Stomach (tissue), 4 donors: ENCODE data around the gene DCDC2.
"Not testable (repeated sequence)": the region's sequence is repeated elsewhere in the genome, so short reads cannot be mapped to it uniquely, and the experiment has no call there.

Source experiments
- EP300 ChIP-seq: sonication (generic); formaldehyde crosslinking; IDR thresholded peaks from one replicate; pipeline ENCODE4 v1.6.1; 2017; ENCODE audit warnings: antibody characterized with exemption
- POLR2AphosphoS5 ChIP-seq, 3 donors: sonication (generic); formaldehyde crosslinking; IDR thresholded peaks; one replicate each; pipeline ENCODE4 v1.6.1; 2016; ENCODE audit warnings: antibody characterized with exemption in 3 of 3
- TF ChIP-seq, protein P1 (sequence below), 7 experiments: fragments of 450-650 bp in 4 of 7; fragments of 200-600 bp in 3 of 7; sonication (generic) in 3 of 7; IDR thresholded peaks; one replicate each; pipeline ENCODE4 v1.5.1; 2016 to 2019; ENCODE audit warnings: antibody characterized with exemption in 7 of 7, control low read depth in 2 of 7, mild to moderate bottlenecking in 1 of 7

- TF ChIP-seq, protein P1, sequence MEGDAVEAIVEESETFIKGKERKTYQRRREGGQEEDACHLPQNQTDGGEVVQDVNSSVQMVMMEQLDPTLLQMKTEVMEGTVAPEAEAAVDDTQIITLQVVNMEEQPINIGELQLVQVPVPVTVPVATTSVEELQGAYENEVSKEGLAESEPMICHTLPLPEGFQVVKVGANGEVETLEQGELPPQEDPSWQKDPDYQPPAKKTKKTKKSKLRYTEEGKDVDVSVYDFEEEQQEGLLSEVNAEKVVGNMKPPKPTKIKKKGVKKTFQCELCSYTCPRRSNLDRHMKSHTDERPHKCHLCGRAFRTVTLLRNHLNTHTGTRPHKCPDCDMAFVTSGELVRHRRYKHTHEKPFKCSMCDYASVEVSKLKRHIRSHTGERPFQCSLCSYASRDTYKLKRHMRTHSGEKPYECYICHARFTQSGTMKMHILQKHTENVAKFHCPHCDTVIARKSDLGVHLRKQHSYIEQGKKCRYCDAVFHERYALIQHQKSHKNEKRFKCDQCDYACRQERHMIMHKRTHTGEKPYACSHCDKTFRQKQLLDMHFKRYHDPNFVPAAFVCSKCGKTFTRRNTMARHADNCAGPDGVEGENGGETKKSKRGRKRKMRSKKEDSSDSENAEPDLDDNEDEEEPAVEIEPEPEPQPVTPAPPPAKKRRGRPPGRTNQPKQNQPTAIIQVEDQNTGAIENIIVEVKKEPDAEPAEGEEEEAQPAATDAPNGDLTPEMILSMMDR (IDR thresholded peaks at IDR 0.05), result not testable (repeated sequence)
- TF ChIP-seq POLR2AphosphoS5 (IDR thresholded peaks at IDR 0.05); EP300: not testable (repeated sequence)
These were observed 116.1 kb downstream of the DCDC2 start for GRCh38 chr6:24241779-24242178.
